HepG2 (cell line): ENCODE data around the gene LCAT. TPM values are rescaled to one million over a fixed set of nuclear protein-coding genes. Genes with fewer than 3 reads are reported as not detected.

Experiments used
- ATAC-seq: fragments of 200-7000 bp; cut with Tn5 transposase; 3 replicates; pipeline ENCODE4 v1.9.1; 2020; ENCODE audit warnings: mild to moderate bottlenecking, moderate library complexity
- BruUV-seq: library from RNA; stranded (reverse); fragments of 400-500 nt; replicated peaks from 2 replicates; lab custom pipeline; 2021; lab: Mats Ljungman, UMichigan
- CTCF ChIA-PET: fragments of 300-600 bp; formaldehyde crosslinking; extraction: SDS; loops from one replicate; lab custom pipeline; 2021; ENCODE audit warnings: low total read pairs, inconsistent platforms, low intra/inter-chr PET ratio; lab: Yijun Ruan, JAX
- POLR2A ChIA-PET: fragments of 350-600 bp; sonication (Branson Sonifier 250); formaldehyde crosslinking; loops from one replicate; lab custom pipeline; 2020; ENCODE audit warnings: antibody characterized with exemption, inconsistent platforms; lab: Yijun Ruan, JAX
- DNase-seq: peaks from one replicate; pipeline ENCODE4 v3.0.0-alpha.2; 2015; ENCODE audit warnings: low spot score
- FAIRE-seq: peaks from 3 replicates; lab custom pipeline; 2011; peaks lifted over from hg19 to GRCh38; lab: Jason Lieb, UNC
- H2AFZ ChIP-seq: one replicate; pipeline ENCODE4 v1.6.1; 2011; ENCODE audit warnings: low read length, inconsistent platforms
- H3K27ac ChIP-seq: fragments of 300-600 bp; 3 replicates; pipeline ENCODE4 v1.8.0; 2011; ENCODE audit warnings: mixed run types, mild to moderate bottlenecking, mixed read lengths, low read length, inconsistent platforms; ENCODE audit not compliant: insufficient read depth; ENCODE audit errors: extremely low read length
- H3K27me3 ChIP-seq, 2 experiments: fragments of 200-600 bp in 1 of 2; 2 replicates in 1 of 2; 3 replicates in 1 of 2; pipeline versions ENCODE4 v1.6.0 to v1.8.0; 2011; ENCODE audit warnings: low read length in 2 of 2, mild to moderate bottlenecking in 2 of 2, moderate library complexity in 2 of 2, inconsistent platforms in 1 of 2; ENCODE audit not compliant: insufficient read depth in 2 of 2, control insufficient read depth in 1 of 2
- H3K36me3 ChIP-seq, 2 experiments: fragments of 200-600 bp in 1 of 2; replicated peaks in 1 of 2; 2 replicates in 1 of 2; 3 replicates in 1 of 2; pipeline versions ENCODE4 v1.5.1 to v1.8.0; 2011; ENCODE audit warnings: low read length in 2 of 2, inconsistent platforms in 1 of 2; ENCODE audit not compliant: insufficient read depth in 2 of 2, control insufficient read depth in 1 of 2
- H3K4me1 ChIP-seq: 2 replicates; pipeline ENCODE4 v1.5.1; 2012; ENCODE audit warnings: low read length, inconsistent platforms; ENCODE audit not compliant: insufficient read depth
- H3K4me2 ChIP-seq: 2 replicates; pipeline ENCODE4 v1.6.0; 2011; ENCODE audit warnings: low read depth, low read length, inconsistent platforms
- H3K4me3 ChIP-seq, 3 experiments: fragments of 200-600 bp in 1 of 3; sonication (generic), shearing (Covaris generic) in 1 of 3; replicated peaks in 1 of 3; 2 replicates each; pipeline ENCODE4 v1.5.1; 2011 to 2016; ENCODE audit warnings: low read length in 3 of 3, inconsistent platforms in 2 of 3, low read depth in 2 of 3, mild to moderate bottlenecking in 2 of 3, control low read depth in 1 of 3, mixed read lengths in 1 of 3; ENCODE audit not compliant: insufficient read depth in 1 of 3
- H3K79me2 ChIP-seq: one replicate; pipeline ENCODE4 v1.6.1; 2011; ENCODE audit warnings: low read length, inconsistent platforms; ENCODE audit not compliant: insufficient read depth
- H3K9ac ChIP-seq: 2 replicates; pipeline ENCODE4 v1.6.0; 2011; ENCODE audit warnings: mild to moderate bottlenecking, low read depth, low read length, inconsistent platforms; ENCODE audit not compliant: insufficient read depth
- H3K9me3 ChIP-seq: 2 replicates; pipeline ENCODE4 v1.5.1; 2012; ENCODE audit warnings: mild to moderate bottlenecking, low read length
- H4K20me1 ChIP-seq: 2 replicates; pipeline ENCODE4 v1.6.0; 2011; ENCODE audit warnings: inconsistent platforms, mild to moderate bottlenecking, low read length, moderate library complexity; ENCODE audit not compliant: insufficient read depth
- ARID2 ChIP-seq: sonication (generic); formaldehyde crosslinking; IDR thresholded peaks from 2 replicates; pipeline ENCODE4 v1.8.1; 2022; ENCODE audit warnings: mild to moderate bottlenecking, missing genetic modification reagents, borderline replicate concordance
- BRF2 ChIP-seq: sonication (generic); formaldehyde crosslinking; IDR thresholded peaks from 2 replicates; pipeline ENCODE4 v1.8.1; 2022; ENCODE audit warnings: mild to moderate bottlenecking, missing genetic modification reagents
- CEBPG ChIP-seq: IDR thresholded peaks from 2 replicates; pipeline ENCODE4 v1.6.1; 2016
- CSRNP2 ChIP-seq: sonication (generic); formaldehyde crosslinking; conservative IDR thresholded peaks from 2 replicates; pipeline ENCODE4 v1.8.0; 2022; ENCODE audit warnings: low read depth, missing genetic modification reagents
- ETV5 ChIP-seq: IDR thresholded peaks from 2 replicates; pipeline ENCODE4 v1.6.1; 2018; ENCODE audit warnings: missing biosample characterization, missing genetic modification reagents, inconsistent platforms, borderline replicate concordance
- IRX3 ChIP-seq: sonication (generic); formaldehyde crosslinking; IDR thresholded peaks from 2 replicates; pipeline ENCODE4 v1.8.1; 2023; ENCODE audit warnings: mild to moderate bottlenecking, low read depth, missing genetic modification reagents, borderline replicate concordance
- KLF13 ChIP-seq: sonication (generic); formaldehyde crosslinking; IDR thresholded peaks from 2 replicates; pipeline ENCODE4 v1.4.0; 2020; ENCODE audit warnings: mild to moderate bottlenecking, missing genetic modification reagents
- MIER3 ChIP-seq: IDR thresholded peaks from 2 replicates; pipeline ENCODE4 v1.6.1; 2016; ENCODE audit warnings: missing compliant biosample characterization, borderline replicate concordance
- MZF1 ChIP-seq: sonication (generic); formaldehyde crosslinking; IDR thresholded peaks from 2 replicates; pipeline ENCODE4 v1.8.1; 2023; ENCODE audit warnings: mild to moderate bottlenecking, missing genetic modification reagents, borderline replicate concordance
- NCOA2 ChIP-seq: sonication (generic); formaldehyde crosslinking; IDR thresholded peaks from 2 replicates; pipeline ENCODE4 v1.8.0; 2022; ENCODE audit warnings: inconsistent platforms
- SIN3A ChIP-seq: IDR thresholded peaks from 2 replicates; pipeline ENCODE4 v1.6.1; 2011; ENCODE audit warnings: low read depth, mild to moderate bottlenecking, control low read depth, low read length, borderline replicate concordance
- TCF7 ChIP-seq: sonication (generic); IDR thresholded peaks from 2 replicates; pipeline ENCODE4 v1.6.1; 2016; ENCODE audit warnings: antibody characterized with exemption, low read depth
- ZFP62 ChIP-seq: sonication (generic); formaldehyde crosslinking; IDR thresholded peaks from 2 replicates; pipeline ENCODE4 v1.4.0; 2020; ENCODE audit warnings: missing genetic modification reagents
- ZFP82 ChIP-seq: sonication (generic); formaldehyde crosslinking; IDR thresholded peaks from 2 replicates; pipeline ENCODE4 v1.5.1; 2020; ENCODE audit warnings: mild to moderate bottlenecking, missing genetic modification reagents, borderline replicate concordance
- ZNF331 ChIP-seq: sonication (generic); formaldehyde crosslinking; IDR thresholded peaks from 2 replicates; pipeline ENCODE4 v1.4.0; 2020; ENCODE audit warnings: missing genetic modification reagents
- ZNF557 ChIP-seq: sonication (generic); formaldehyde crosslinking; IDR thresholded peaks from 2 replicates; pipeline ENCODE4 v1.4.0; 2020; ENCODE audit warnings: missing genetic modification reagents
- ZNF614 ChIP-seq: IDR thresholded peaks from 2 replicates; pipeline ENCODE4 v1.6.1; 2018; ENCODE audit warnings: missing biosample characterization, missing genetic modification reagents, inconsistent platforms, borderline replicate concordance
- ZNF644 ChIP-seq: IDR thresholded peaks from 2 replicates; pipeline ENCODE4 v1.6.1; 2016; ENCODE audit warnings: low read depth
- ZNF841 ChIP-seq: sonication (generic); formaldehyde crosslinking; IDR thresholded peaks from 2 replicates; pipeline ENCODE4 v1.8.1; 2023; ENCODE audit warnings: missing genetic modification reagents, borderline replicate concordance
- WGBS: methylation state at CpG from one replicate; pipeline ENCODE4 v1.1.6; 2017; ENCODE audit warnings: low lambda C conversion rate; 5-methylcytosine and 5-hydroxymethylcytosine counted together
- in situ Hi-C: cut with HindIII; loops from 2 replicates; pipeline ENCODE4 v1.10.0; 2017; ENCODE audit warnings: low pct_unique_long_range_greater_than_20kb; ENCODE audit not compliant: extremely low pct_ligation_motif_present
- intact Hi-C: fragments of 100-400 bp; cut with micrococcal nuclease; formaldehyde crosslinking; loops from one replicate; pipeline ENCODE4 v1.10.0; 2022; ENCODE audit not compliant: unreplicated experiment
- polyA plus RNA-seq, 8 experiments: library from polyadenylated mRNA; depleted of rRNA in 3 of 8; stranded (reverse) in 7 of 8; unstranded in 1 of 8; fragments of >200 nt; fragmentation: Illumina TruSeq in 4 of 8; extraction: Trizol in 4 of 8; gene quantifications; 2 replicates each; pipeline versions ENCODE4 v1.2.1 to v1.2.3, GENCODE V29; 2011 to 2016; ENCODE audit warnings: low read depth in 4 of 8, missing spikeins in 1 of 8, mixed read lengths in 1 of 8; ENCODE audit not compliant: insufficient read depth in 1 of 8
- total RNA-seq, 5 experiments: library from RNA; depleted of rRNA; stranded (reverse); fragments of >200 nt; fragmentation: Illumina TruSeq; extraction: Trizol; gene quantifications; 2 replicates each; pipeline ENCODE4 v1.2.3, GENCODE V29; 2016; ENCODE audit warnings: low read depth in 1 of 5

Gene LCAT
- total and polyA plus RNA-seq, 2 of the 13 experiments (the other 11 are each of a cell fraction or from before 2014, with no cell fraction given) = 36.1 to 38.9 TPM

- TF ChIP-seq BRF2 (CRISPR knock-in tag) = no peak; the same call in 1 of the 2 replicates
- no peak for TF ChIP-seq CEBPG (CRISPR knock-in tag)
Measured at GRCh38 chr16:67969254-67970039, 25.5 kb upstream of the LCAT start (continued).

GRCh38 chr16:67968400-67969253, 24.7 kb upstream of the LCAT start, which contains the start of gene SLC12A4:
Gene SLC12A4 (minus strand): TSS chr16:67968637. CDS start chr16:67968553, 84 bp downstream.
- no peaks in the 10 kb centered on the region; a peak in 1 of 5 replicates for H3K36me3 ChIP-seq
- peak within 1 kb of the TSS; percentile 92 for H3K4me2 ChIP-seq
- FAIRE-seq (no peak), ATAC-seq (peak; percentile 73), DNase-seq (peak; percentile 86)
- peaks cover 57% of the 10 kb centered on the region for H3K4me1 ChIP-seq
- in situ Hi-C loops = no loop called here
- H3K79me2 ChIP-seq = peaks cover 51% of the 10 kb centered on the region
- peak within 1 kb of the TSS; percentile 97 for H3K9ac ChIP-seq
- ChIA-PET CTCF (interaction anchor here (1.8 kb wide), 1 partner anchor 25 kb away, joined by 3 read pairs; no protein-coding TSS in a partner anchor), POLR2A (interaction anchor here (0.7 to 12.9 kb wide), 8 partner anchors 9 to 72 kb away, joined by 4 to 226 read pairs (median 12); partner anchors contain the start of genes DDX28, DUS2, LCAT and PSMB10)
- BruUV-seq = TSS peak; percentile 67
- 0% methylated on average over 20 of the region's 78 CpGs for WGBS
- H3K27ac ChIP-seq = peak within 1 kb of the TSS; percentile 92
- H3K4me3 ChIP-seq = peak within 1 kb of the TSS; percentile 89 to 91 (median 90)
- H3K27me3 ChIP-seq = no peaks in the 10 kb centered on the region; a peak in 1 of 5 replicates
- intact Hi-C loops = loop anchor here (2.0 kb wide), 1 partner anchor 26 kb away; no protein-coding TSS in a partner anchor
- peaks cover 11% of the 10 kb centered on the region for H4K20me1 ChIP-seq
- H2AFZ ChIP-seq = no peak within 1 kb of the TSS
- H3K9me3 ChIP-seq = no peaks in the 10 kb centered on the region
- TF ChIP-seq IRX3 (CRISPR knock-in tag) (peak; percentile 47; the same call in 1 of the 2 replicates), SIN3A (0 out of 2 replicates have a peak, but pooled peaks have one; percentile 71), ZNF614 (CRISPR knock-in tag) (peak; percentile 66; the same call in 1 of the 2 replicates), ZFP82 (CRISPR knock-in tag) (no peak), MIER3 (CRISPR knock-in tag) (peak; percentile 42; the same call in 1 of the 2 replicates), ZNF841 (CRISPR knock-in tag) (no peak), KLF13 (CRISPR knock-in tag) (no peak), MZF1 (CRISPR knock-in tag) (no peak), ZNF644 (CRISPR knock-in tag) (no peak), ZNF557 (CRISPR knock-in tag) (no peak), TCF7 (no peak), CSRNP2 (CRISPR knock-in tag) (no peak), ZNF331 (CRISPR knock-in tag) (no peak; the same call in 1 of the 2 replicates), ETV5 (CRISPR knock-in tag) (peak; percentile 83), ZFP62 (CRISPR knock-in tag) (no peak), NCOA2 (CRISPR knock-in tag) (no peak), ARID2 (CRISPR knock-in tag) (peak; percentile 27; the same call in 1 of the 2 replicates)
